K562 (cell line): Measurements from ENCODE around the gene NOP14. TPM values are rescaled to one million over a fixed set of nuclear protein-coding genes. Genes with fewer than 3 reads are reported as not detected.

Experiments used
- CBFB ChIP-seq: sonication (generic); formaldehyde crosslinking; IDR thresholded peaks from 2 replicates; pipeline ENCODE4 v1.4.0; 2020; ENCODE audit warnings: mild to moderate bottlenecking, missing genetic modification reagents
- CEBPB ChIP-seq: fragments of 450-650 bp; IDR thresholded peaks from 2 replicates; pipeline ENCODE4 v1.6.1; 2016; ENCODE audit warnings: missing genetic modification characterization, missing compliant biosample characterization
- DNMT1 ChIP-seq: fragments of 450-650 bp; IDR thresholded peaks from 2 replicates; pipeline ENCODE4 v1.6.1; 2016; ENCODE audit warnings: antibody characterized with exemption, mild to moderate bottlenecking
- ETV1 ChIP-seq: fragments of 450-650 bp; conservative IDR thresholded peaks from 2 replicates; pipeline ENCODE4 v1.6.1; 2016; ENCODE audit warnings: missing genetic modification characterization, control low read depth, low read depth, missing compliant biosample characterization
- GABPA ChIP-seq: fragments of 200-800 bp; sonication (Bioruptor generic); conservative IDR thresholded peaks from 2 replicates; pipeline ENCODE4 v1.6.1; 2016; ENCODE audit warnings: low read depth, missing genetic modification characterization, missing compliant biosample characterization
- JUND ChIP-seq, 2 experiments: IDR thresholded peaks; 2 replicates in 1 of 2; 3 replicates in 1 of 2; pipeline ENCODE4 v1.6.1; 2011; ENCODE audit warnings: borderline replicate concordance in 2 of 2, low read depth in 2 of 2, low read length in 2 of 2, improper control_type of control experiment in 1 of 2, missing biosample characterization in 1 of 2, missing genetic modification characterization in 1 of 2, missing genetic modification reagents in 1 of 2
- MYBL2 ChIP-seq, 2 experiments: fragments of 450-650 bp in 1 of 2; sonication (generic) in 1 of 2; formaldehyde crosslinking in 1 of 2; IDR thresholded peaks; 2 replicates each; pipeline versions ENCODE4 v1.6.1 to v1.8.1; 2017 to 2022; ENCODE audit warnings: borderline replicate concordance in 1 of 2, inconsistent platforms in 1 of 2, low read depth in 1 of 2, mild to moderate bottlenecking in 1 of 2, missing genetic modification reagents in 1 of 2, moderate library complexity in 1 of 2
- PRMT5 ChIP-seq: sonication (generic); formaldehyde crosslinking; IDR thresholded peaks from 2 replicates; pipeline ENCODE4 v1.5.0; 2020; ENCODE audit warnings: missing genetic modification reagents
- PRPF4 ChIP-seq: fragments of 200-400 bp; formaldehyde crosslinking; IDR thresholded peaks from one replicate; pipeline ENCODE4 v1.6.1; 2017; ENCODE audit warnings: low read length, low read depth, mild to moderate bottlenecking; ENCODE audit not compliant: insufficient read depth, poor library complexity, severe bottlenecking
- SIX5 ChIP-seq, 2 experiments: IDR thresholded peaks; 2 replicates each; pipeline ENCODE4 v1.6.1; 2011; ENCODE audit warnings: low read length in 2 of 2, borderline replicate concordance in 1 of 2, low read depth in 1 of 2, mild to moderate bottlenecking in 1 of 2, moderate library complexity in 1 of 2; ENCODE audit not compliant: insufficient read depth in 1 of 2
- SMAD4 ChIP-seq: fragments of 250-450 bp; sonication (Bioruptor Pico); conservative IDR thresholded peaks from 2 replicates; pipeline ENCODE4 v1.8.0; 2021; ENCODE audit warnings: inconsistent platforms, mild to moderate bottlenecking, moderate library complexity
- SMARCA4 ChIP-seq: fragments of 450-650 bp; IDR thresholded peaks from 2 replicates; pipeline ENCODE4 v1.6.1; 2016
- SMARCA5 ChIP-seq: fragments of 450-650 bp; IDR thresholded peaks from 2 replicates; pipeline ENCODE4 v1.6.1; 2016
- SNIP1 ChIP-seq: fragments of 450-650 bp; IDR thresholded peaks from 2 replicates; pipeline ENCODE4 v1.7.1; 2017; ENCODE audit warnings: low read depth, mild to moderate bottlenecking
- SRSF7 ChIP-seq: fragments of 200-400 bp; formaldehyde crosslinking; optimal IDR thresholded peaks from 2 replicates; pipeline ENCODE3; 2017; ENCODE audit warnings: mild to moderate bottlenecking, low read depth, low read length
- TAF1 ChIP-seq: IDR thresholded peaks from 2 replicates; pipeline ENCODE4 v1.6.1; 2011; ENCODE audit warnings: mild to moderate bottlenecking, low read length, moderate library complexity; ENCODE audit not compliant: insufficient read depth, control insufficient read depth, severe bottlenecking; ENCODE audit errors: extremely low read depth
- TFAM ChIP-seq: fragments of 250-450 bp; sonication (Bioruptor Pico); conservative IDR thresholded peaks from 2 replicates; pipeline ENCODE4 v1.5.0; 2021; ENCODE audit warnings: mild to moderate bottlenecking, moderate library complexity
- ZNF12 ChIP-seq: sonication (generic); formaldehyde crosslinking; IDR thresholded peaks from 2 replicates; pipeline ENCODE4 v1.4.0; 2020; ENCODE audit warnings: mild to moderate bottlenecking, missing genetic modification reagents
- ZNF239 ChIP-seq: fragments of 250-450 bp; sonication (Bioruptor Pico); IDR thresholded peaks from 2 replicates; pipeline ENCODE4 v1.4.0; 2020; ENCODE audit warnings: mild to moderate bottlenecking
- ZNF274 ChIP-seq: IDR thresholded peaks from 2 replicates; pipeline ENCODE4 v1.6.1; 2011; ENCODE audit warnings: low read depth, mild to moderate bottlenecking, low read length, moderate library complexity, borderline replicate concordance
- ZNF551 ChIP-seq: fragments of 250-450 bp; sonication (Bioruptor Pico); IDR thresholded peaks from 2 replicates; pipeline ENCODE4 v1.5.0; 2021; ENCODE audit warnings: mild to moderate bottlenecking, moderate library complexity
- ZNF589 ChIP-seq: fragments of 200-800 bp; sonication (Bioruptor generic); IDR thresholded peaks from 2 replicates; pipeline ENCODE4 v1.6.1; 2016; ENCODE audit warnings: low read depth, missing genetic modification characterization, missing compliant biosample characterization
- polyA plus RNA-seq, 8 experiments: library from polyadenylated mRNA; depleted of rRNA in 4 of 8; stranded (reverse) in 5 of 8; unstranded in 3 of 8; fragments of >200 nt; fragmentation: Nextera tagmentation in 2 of 8; fragmentation: Illumina TruSeq in 1 of 8; extraction: Ambion mirVana in 2 of 8; extraction: Trizol in 1 of 8; gene quantifications; 2 replicates each; pipeline versions ENCODE4 v1.2.1 to v1.2.3, GENCODE V29; 2011 to 2014; ENCODE audit warnings: inconsistent platforms in 1 of 8, missing spikeins in 1 of 8
- total RNA-seq, 7 experiments: library from RNA; depleted of rRNA in 6 of 7; stranded (reverse); fragments of >200 nt in 6 of 7; fragmentation: Illumina TruSeq in 2 of 7; extraction: Trizol in 2 of 7; gene quantifications; 2 replicates each; pipeline versions ENCODE4 v1.2.1 to v1.2.3, GENCODE V29; 2011 to 2021; ENCODE audit warnings: low replicate concordance in 1 of 7
- TF ChIP-seq, protein P1 (sequence below): sonication (generic); formaldehyde crosslinking; IDR thresholded peaks from 2 replicates; pipeline ENCODE4 v1.8.1; 2023; ENCODE audit warnings: missing genetic modification reagents, mild to moderate bottlenecking, borderline replicate concordance

Gene NOP14
- total and polyA plus RNA-seq, 9 of the 15 experiments (the other 6 are each of a cell fraction or from before 2014, with no cell fraction given), result 12.7 to 76.0 (median 50.9) TPM

GRCh38 chr4:2935762-2936743, 27.2 kb downstream of the NOP14 start (continued):
- TF ChIP-seq SMARCA5 (no peak), ZNF589 (no peak), SRSF7 (no peak), MYBL2 (IDR thresholded peaks at IDR 0.05; ENCODE audit: low read depth) (no peak), MYBL2 (CRISPR knock-in tag; IDR thresholded peaks at IDR 0.05; ENCODE audit: borderline replicate concordance) (no peak), SIX5 (IDR thresholded peaks at IDR 0.05; ENCODE audit: borderline replicate concordance in 1 of 2, insufficient read depth in 1 of 2, low read depth in 1 of 2, low read length in 2 of 2) (no peak), SMAD4 (CRISPR knock-in tag) (no peak), ZNF12 (CRISPR knock-in tag) (no peak), TAF1 (no peak), JUND (IDR thresholded peaks at IDR 0.05; ENCODE audit: borderline replicate concordance, low read depth, low read length) (peak; percentile 77; the same call in 1 of the 2 replicates), JUND (tag; IDR thresholded peaks at IDR 0.05; ENCODE audit: borderline replicate concordance, low read depth, low read length) (peak; percentile 52; the same call in 1 of the 3 replicates), ZNF274 (no peak), SNIP1 (no peak), DNMT1 (no peak), CEBPB (no peak), SMARCA4 (peak; percentile 54; the same call in 1 of the 2 replicates), PRPF4 (no peak), PRMT5 (no peak), ETV1 (tag) (no peak), TFAM (no peak), CBFB (CRISPR knock-in tag) (no peak), ZNF239 (CRISPR knock-in tag) (no peak), ZNF551 (CRISPR knock-in tag) (no peak), GABPA (no peak)
- TF ChIP-seq, protein P1, sequence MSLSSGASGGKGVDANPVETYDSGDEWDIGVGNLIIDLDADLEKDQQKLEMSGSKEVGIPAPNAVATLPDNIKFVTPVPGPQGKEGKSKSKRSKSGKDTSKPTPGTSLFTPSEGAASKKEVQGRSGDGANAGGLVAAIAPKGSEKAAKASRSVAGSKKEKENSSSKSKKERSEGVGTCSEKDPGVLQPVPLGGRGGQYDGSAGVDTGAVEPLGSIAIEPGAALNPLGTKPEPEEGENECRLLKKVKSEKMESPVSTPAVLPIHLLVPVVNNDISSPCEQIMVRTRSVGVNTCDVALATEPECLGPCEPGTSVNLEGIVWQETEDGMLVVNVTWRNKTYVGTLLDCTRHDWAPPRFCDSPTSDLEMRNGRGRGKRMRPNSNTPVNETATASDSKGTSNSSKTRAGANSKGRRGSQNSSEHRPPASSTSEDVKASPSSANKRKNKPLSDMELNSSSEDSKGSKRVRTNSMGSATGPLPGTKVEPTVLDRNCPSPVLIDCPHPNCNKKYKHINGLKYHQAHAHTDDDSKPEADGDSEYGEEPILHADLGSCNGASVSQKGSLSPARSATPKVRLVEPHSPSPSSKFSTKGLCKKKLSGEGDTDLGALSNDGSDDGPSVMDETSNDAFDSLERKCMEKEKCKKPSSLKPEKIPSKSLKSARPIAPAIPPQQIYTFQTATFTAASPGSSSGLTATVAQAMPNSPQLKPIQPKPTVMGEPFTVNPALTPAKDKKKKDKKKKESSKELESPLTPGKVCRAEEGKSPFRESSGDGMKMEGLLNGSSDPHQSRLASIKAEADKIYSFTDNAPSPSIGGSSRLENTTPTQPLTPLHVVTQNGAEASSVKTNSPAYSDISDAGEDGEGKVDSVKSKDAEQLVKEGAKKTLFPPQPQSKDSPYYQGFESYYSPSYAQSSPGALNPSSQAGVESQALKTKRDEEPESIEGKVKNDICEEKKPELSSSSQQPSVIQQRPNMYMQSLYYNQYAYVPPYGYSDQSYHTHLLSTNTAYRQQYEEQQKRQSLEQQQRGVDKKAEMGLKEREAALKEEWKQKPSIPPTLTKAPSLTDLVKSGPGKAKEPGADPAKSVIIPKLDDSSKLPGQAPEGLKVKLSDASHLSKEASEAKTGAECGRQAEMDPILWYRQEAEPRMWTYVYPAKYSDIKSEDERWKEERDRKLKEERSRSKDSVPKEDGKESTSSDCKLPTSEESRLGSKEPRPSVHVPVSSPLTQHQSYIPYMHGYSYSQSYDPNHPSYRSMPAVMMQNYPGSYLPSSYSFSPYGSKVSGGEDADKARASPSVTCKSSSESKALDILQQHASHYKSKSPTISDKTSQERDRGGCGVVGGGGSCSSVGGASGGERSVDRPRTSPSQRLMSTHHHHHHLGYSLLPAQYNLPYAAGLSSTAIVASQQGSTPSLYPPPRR, result no peak
